Activated CD8-positive, alpha-beta memory T cell treated with anti-CD3 and anti-CD28 coated beads for 24 hours (primary cell): ENCODE results near the gene EVA1B.

Experiments used
- DNase-seq: peaks from one replicate; pipeline ENCODE4 v3.0.0-alpha.2; 2020

EVA1B gene

GRCh38 chr1:36274201-36274600, 49.2 kb downstream of the EVA1B start:
- DNase-seq: no peak

- DNase-seq: no peak
Measured at GRCh38 chr1:36273024-36273423, 50.4 kb downstream of the EVA1B start.
